SU-DHL-6 (cell line): ENCODE results near the gene PIK3R6.

Experiments
- H2AFZ ChIP-seq: fragments of 200-600 bp; sonication (generic); 2 replicates; pipeline ENCODE4 v1.6.1; 2014; ENCODE audit warnings: low read depth, mild to moderate bottlenecking, moderate library complexity, mixed read lengths, antibody characterized with exemption, low read length; ENCODE audit not compliant: severe bottlenecking
- H3F3A ChIP-seq: fragments of 200-600 bp; shearing (Covaris generic); 2 replicates; pipeline ENCODE4 v1.6.0; 2016; ENCODE audit warnings: antibody characterized with exemption, mild to moderate bottlenecking; ENCODE audit not compliant: insufficient read depth
- H3K27ac ChIP-seq: fragments of 200-600 bp; sonication (generic); 2 replicates; pipeline ENCODE4 v1.5.1; 2016; ENCODE audit warnings: low read depth, mild to moderate bottlenecking, low read length, moderate library complexity, mixed read lengths
- H3K27me3 ChIP-seq: fragments of 200-600 bp; sonication (generic), shearing (Covaris generic); 2 replicates; pipeline ENCODE4 v1.6.0; 2014; ENCODE audit warnings: mild to moderate bottlenecking, low read length
- H3K36me3 ChIP-seq: fragments of 200-600 bp; sonication (generic); 2 replicates; pipeline ENCODE4 v1.6.1; 2014; ENCODE audit warnings: mild to moderate bottlenecking, low read length, mixed read lengths
- H3K4me2 ChIP-seq: fragments of 300-600, 200-600 bp; shearing (Covaris generic), sonication (generic); 2 replicates; pipeline ENCODE4 v1.6.0; 2014; ENCODE audit warnings: low read length, low read depth, mild to moderate bottlenecking; ENCODE audit not compliant: poor library complexity, severe bottlenecking
- H3K4me3 ChIP-seq: fragments of 200-600 bp; sonication (generic); 2 replicates; pipeline ENCODE4 v1.5.1; 2014; ENCODE audit warnings: antibody characterized with exemption, low read length, mild to moderate bottlenecking, mixed read lengths; ENCODE audit not compliant: insufficient read depth, poor library complexity, severe bottlenecking
- H3K79me2 ChIP-seq: fragments of 200-600 bp; sonication (generic); 2 replicates; pipeline ENCODE4 v1.6.1; 2014; ENCODE audit warnings: mild to moderate bottlenecking, low read length, moderate library complexity; ENCODE audit not compliant: insufficient read depth
- H3K9ac ChIP-seq: fragments of 200-600 bp; sonication (generic); 2 replicates; pipeline ENCODE4 v1.7.0; 2014; ENCODE audit warnings: mild to moderate bottlenecking, low read length
- H3K9me2 ChIP-seq: fragments of 200-600 bp; sonication (generic); replicated peaks from 2 replicates; pipeline ENCODE4 v1.6.1; 2014; ENCODE audit warnings: low read length; ENCODE audit not compliant: insufficient read depth
- H3K9me3 ChIP-seq: fragments of 200-600 bp; sonication (generic); 2 replicates; pipeline ENCODE4 v1.6.1; 2014; ENCODE audit warnings: low read length, mixed read lengths; ENCODE audit not compliant: insufficient read depth
- H4K20me1 ChIP-seq: fragments of 200-600 bp; sonication (generic); 2 replicates; pipeline ENCODE4 v1.6.1; 2014; ENCODE audit warnings: low read depth, mild to moderate bottlenecking, antibody characterized with exemption, low read length, moderate library complexity, mixed read lengths
- EZH2phosphoT487 ChIP-seq: fragments of 200-600 bp; sonication (generic), shearing (Covaris generic); conservative IDR thresholded peaks from 2 replicates; pipeline ENCODE4 v1.6.1; 2018; ENCODE audit warnings: mild to moderate bottlenecking, antibody characterized with exemption, low read length, moderate library complexity, mixed read lengths
- TF ChIP-seq, protein P1 (sequence below): fragments of 200-600 bp; sonication (generic); IDR thresholded peaks from one replicate; pipeline ENCODE4 v1.5.1; 2017; ENCODE audit warnings: antibody characterized with exemption, mild to moderate bottlenecking, low read length, moderate library complexity; ENCODE audit not compliant: insufficient read depth, poor library complexity, severe bottlenecking

PIK3R6 gene

DNA sequence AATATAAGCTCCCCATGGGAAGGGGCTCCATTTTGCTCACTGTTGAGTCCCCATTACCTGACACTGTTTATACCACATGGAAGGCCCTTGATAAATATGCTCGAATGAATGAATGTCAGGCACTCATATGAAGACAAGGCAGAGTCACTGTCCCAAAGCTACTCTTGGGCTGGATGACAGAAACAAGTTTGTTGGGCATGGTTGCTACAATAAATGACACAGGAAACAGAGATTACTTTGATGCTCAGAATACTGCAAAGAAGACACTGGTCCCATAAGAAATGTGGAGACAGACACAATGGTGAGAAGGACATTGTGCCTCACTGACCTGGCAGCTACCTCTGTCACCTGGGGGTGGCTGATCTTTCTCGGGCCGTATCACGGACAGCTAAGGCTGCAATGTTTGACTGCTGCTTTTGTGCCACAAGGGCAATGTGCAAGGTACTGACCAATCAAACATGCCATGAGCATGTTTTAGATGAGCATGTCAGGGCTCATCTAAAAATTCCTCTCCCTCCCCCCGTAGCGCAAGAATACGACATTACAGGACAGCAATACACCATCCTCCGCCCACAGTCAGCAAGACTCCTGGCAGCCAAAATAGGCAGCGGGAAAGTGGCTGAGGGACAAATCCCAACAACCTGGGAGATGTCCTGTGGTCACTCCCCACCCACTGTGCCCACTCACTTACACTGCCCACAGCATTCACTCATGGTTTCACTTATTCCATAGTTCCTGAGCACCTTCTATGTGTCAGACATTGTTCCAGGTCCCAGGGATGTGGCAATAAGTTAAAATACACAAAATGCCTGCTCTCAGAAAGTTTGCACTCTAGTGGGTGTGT is 5.0 kb downstream of the PIK3R6 start:
- Histone ChIP-seq H3K27ac (no peak overlapping the region), H3F3A (no peaks in the 10 kb centered on the region), H3K79me2 (no peaks in the 10 kb centered on the region), H3K27me3 (no peaks in the 10 kb centered on the region), H3K36me3 (no peaks in the 10 kb centered on the region), H3K4me2 (no peak overlapping the region), H2AFZ (no peak overlapping the region), H3K9me3 (no peaks in the 10 kb centered on the region), H3K9ac (no peak overlapping the region), H4K20me1 (no peaks in the 10 kb centered on the region), H3K4me3 (no peak overlapping the region), H3K9me2 (no peaks in the 10 kb centered on the region)
- TF ChIP-seq, protein P1, sequence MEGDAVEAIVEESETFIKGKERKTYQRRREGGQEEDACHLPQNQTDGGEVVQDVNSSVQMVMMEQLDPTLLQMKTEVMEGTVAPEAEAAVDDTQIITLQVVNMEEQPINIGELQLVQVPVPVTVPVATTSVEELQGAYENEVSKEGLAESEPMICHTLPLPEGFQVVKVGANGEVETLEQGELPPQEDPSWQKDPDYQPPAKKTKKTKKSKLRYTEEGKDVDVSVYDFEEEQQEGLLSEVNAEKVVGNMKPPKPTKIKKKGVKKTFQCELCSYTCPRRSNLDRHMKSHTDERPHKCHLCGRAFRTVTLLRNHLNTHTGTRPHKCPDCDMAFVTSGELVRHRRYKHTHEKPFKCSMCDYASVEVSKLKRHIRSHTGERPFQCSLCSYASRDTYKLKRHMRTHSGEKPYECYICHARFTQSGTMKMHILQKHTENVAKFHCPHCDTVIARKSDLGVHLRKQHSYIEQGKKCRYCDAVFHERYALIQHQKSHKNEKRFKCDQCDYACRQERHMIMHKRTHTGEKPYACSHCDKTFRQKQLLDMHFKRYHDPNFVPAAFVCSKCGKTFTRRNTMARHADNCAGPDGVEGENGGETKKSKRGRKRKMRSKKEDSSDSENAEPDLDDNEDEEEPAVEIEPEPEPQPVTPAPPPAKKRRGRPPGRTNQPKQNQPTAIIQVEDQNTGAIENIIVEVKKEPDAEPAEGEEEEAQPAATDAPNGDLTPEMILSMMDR: no peak

DNA sequence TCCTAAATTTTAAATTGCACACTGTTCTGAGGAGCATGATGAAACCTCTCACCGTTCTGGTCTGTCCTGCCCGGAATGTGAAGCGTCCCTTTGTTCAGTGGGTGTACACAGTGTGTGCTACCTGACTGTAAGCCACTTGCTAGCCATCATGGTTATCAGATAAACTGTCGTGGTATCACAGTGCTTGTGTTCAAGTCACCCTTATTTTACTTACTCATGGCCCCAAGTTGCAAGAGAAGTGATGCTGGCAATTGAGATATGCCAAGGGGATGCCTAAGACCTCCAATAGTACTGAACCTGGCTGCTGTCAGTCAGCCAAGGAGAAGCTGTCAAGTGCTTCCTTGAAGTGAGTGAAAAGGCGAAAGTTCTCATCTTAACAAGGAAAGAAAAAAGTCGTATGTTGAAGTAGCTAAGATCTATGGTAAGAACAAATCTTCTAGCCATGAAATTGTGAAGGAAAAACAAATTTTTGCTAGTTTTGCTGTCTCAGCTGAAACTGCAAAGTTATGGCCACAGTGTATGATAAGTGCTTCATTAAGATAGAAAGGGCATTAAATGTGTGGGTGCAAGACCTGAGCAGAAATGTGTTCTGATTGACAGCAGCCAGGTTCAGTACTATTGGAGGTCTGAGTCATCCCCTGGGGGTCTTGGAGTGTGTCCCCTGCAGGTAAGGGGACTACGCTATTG is 5.8 kb downstream of the PIK3R6 start:
- Histone ChIP-seq H3K4me2 (no peak overlapping the region), H3K27me3 (no peaks in the 10 kb centered on the region), H3K9ac (no peak overlapping the region), H3K27ac (no peak overlapping the region), H3K9me3 (no peaks in the 10 kb centered on the region), H3K9me2 (no peaks in the 10 kb centered on the region), H3K79me2 (no peaks in the 10 kb centered on the region), H3F3A (no peaks in the 10 kb centered on the region), H3K36me3 (no peaks in the 10 kb centered on the region), H4K20me1 (no peaks in the 10 kb centered on the region), H2AFZ (no peak overlapping the region), H3K4me3 (no peak overlapping the region)
- no peak for TF ChIP-seq EZH2phosphoT487
- TF ChIP-seq, protein P1: no peak

DNA sequence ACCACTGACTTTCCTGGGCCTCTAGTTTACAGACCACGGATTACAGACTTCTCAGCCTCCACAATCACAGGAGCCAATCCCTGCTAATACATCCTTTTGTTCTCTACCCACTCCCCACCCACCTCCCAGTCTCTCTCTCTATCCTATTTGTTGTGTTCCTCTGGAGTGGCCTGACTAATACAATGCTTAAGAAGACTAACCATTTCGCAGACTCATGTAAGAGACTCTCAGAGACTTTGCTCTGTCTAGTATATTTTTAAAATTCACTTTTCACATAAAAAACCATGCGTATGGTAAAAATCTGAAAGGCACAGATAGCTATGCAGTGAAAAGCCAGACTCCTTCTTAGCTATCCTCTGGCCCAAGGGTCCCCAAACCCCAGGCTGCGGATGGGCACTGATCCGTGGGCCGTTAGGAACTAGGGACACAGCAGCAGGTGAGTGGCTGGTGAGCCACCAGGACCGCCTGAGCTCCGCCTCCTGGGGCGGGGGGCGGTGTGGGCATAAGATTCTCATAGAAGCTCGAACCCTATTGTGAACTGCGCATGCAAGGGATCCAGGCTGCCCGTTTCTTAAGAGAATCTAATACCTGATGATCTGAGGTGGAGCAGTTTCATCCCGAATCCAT is 7.6 kb downstream of the PIK3R6 start:
- Histone ChIP-seq H3K9ac (no peak overlapping the region), H3F3A (no peaks in the 10 kb centered on the region), H3K27me3 (no peaks in the 10 kb centered on the region), H3K79me2 (no peaks in the 10 kb centered on the region), H3K36me3 (no peaks in the 10 kb centered on the region), H3K9me2 (no peaks in the 10 kb centered on the region), H2AFZ (no peak overlapping the region), H3K27ac (no peak overlapping the region), H4K20me1 (no peaks in the 10 kb centered on the region), H3K4me3 (no peak overlapping the region), H3K9me3 (no peaks in the 10 kb centered on the region), H3K4me2 (no peak overlapping the region)
- TF ChIP-seq EZH2phosphoT487: no peak
- TF ChIP-seq, protein P1: no peak
